GM12801 (cell line): Measurements from ENCODE around the gene ABCB6.

ENCODE experiments used
- TF ChIP-seq, protein P1 (sequence below): IDR thresholded peaks from one replicate; pipeline ENCODE4 v1.5.1; 2011; ENCODE audit warnings: control low read depth; ENCODE audit not compliant: insufficient read length; ENCODE audit errors: extremely low read depth

The ABCB6 gene

GRCh38 chr2:219182331-219183150 is 36.2 kb downstream of the ABCB6 start:
- TF ChIP-seq, protein P1, sequence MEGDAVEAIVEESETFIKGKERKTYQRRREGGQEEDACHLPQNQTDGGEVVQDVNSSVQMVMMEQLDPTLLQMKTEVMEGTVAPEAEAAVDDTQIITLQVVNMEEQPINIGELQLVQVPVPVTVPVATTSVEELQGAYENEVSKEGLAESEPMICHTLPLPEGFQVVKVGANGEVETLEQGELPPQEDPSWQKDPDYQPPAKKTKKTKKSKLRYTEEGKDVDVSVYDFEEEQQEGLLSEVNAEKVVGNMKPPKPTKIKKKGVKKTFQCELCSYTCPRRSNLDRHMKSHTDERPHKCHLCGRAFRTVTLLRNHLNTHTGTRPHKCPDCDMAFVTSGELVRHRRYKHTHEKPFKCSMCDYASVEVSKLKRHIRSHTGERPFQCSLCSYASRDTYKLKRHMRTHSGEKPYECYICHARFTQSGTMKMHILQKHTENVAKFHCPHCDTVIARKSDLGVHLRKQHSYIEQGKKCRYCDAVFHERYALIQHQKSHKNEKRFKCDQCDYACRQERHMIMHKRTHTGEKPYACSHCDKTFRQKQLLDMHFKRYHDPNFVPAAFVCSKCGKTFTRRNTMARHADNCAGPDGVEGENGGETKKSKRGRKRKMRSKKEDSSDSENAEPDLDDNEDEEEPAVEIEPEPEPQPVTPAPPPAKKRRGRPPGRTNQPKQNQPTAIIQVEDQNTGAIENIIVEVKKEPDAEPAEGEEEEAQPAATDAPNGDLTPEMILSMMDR: no peak

DNA sequence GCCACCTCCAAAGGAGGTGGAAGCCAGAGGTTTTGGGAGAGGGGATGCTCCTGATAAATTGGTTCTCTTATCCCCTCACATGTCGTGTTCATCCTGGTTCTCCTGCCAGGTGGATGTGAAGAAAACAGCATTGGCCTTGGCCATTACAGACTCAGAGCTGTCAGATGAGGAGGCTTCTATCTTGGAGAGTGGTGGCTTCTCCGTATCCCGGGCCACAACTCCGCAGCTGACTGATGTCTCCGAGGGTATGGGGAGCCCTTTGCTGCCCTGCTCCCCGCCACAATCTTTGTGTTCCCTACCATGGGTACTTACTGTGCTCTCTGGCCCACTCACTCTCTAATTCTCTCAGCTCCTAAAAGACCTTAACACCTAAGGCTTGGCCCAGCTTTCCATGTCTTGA is 37.2 kb downstream of the ABCB6 start:
- TF ChIP-seq, protein P1: no peak

DNA sequence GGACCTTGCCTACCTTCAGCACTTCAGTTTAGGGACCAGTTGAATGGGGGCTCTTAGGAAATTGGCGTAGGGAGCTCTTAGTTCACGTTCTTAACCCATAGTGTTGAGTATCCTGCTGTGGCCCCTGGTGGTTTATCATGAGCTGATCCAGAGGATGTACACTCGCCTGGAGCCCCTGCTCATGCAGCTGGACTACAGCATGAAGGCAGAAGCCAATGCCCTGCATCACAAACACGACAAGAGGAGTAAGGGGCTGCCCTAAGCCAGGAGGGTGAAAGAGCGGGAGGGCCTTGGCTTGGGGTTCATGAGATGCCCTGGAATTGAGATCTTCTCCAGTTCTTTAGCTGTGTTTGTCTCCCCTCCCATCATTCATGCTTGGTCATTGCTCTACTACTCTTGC is 37.8 kb downstream of the ABCB6 start:
- TF ChIP-seq, protein P1: no peak

- TF ChIP-seq, protein P1: no peak
Observed at GRCh38 chr2:219179601-219180465, 38.9 kb downstream of the ABCB6 start.

GRCh38 chr2:219178377-219179175 is 40.2 kb downstream of the ABCB6 start:
- TF ChIP-seq, protein P1: no peak

- TF ChIP-seq, protein P1: no peak
Observed at GRCh38 chr2:219177552-219178376, 41.0 kb downstream of the ABCB6 start, which contains the start of gene RETREG2. Gene RETREG2 (plus strand): TSS chr2:219178275. CDS start chr2:219178353, 78 bp downstream.
